Stromal cell of bone marrow (primary cell): ENCODE data around the gene PRF1.

Source experiments
- DNase-seq: peaks from one replicate; pipeline ENCODE4 v3.0.0-alpha.2; 2012; ENCODE audit warnings: low read depth

Gene PRF1

GRCh38 chr10:70576803-70577517 is 25.6 kb downstream of the PRF1 start:
- DNase-seq, result no peak

- DNase-seq, result peak; percentile 41
Observed at GRCh38 chr10:70575874-70576802, 26.4 kb downstream of the PRF1 start.

- no peak for DNase-seq
Observed at GRCh38 chr10:70575486-70575873, 27.1 kb downstream of the PRF1 start.

GRCh38 chr10:70573599-70574506 is 28.7 kb downstream of the PRF1 start:
- no peak for DNase-seq

- no peak for DNase-seq
Observed at GRCh38 chr10:70571636-70572439, 30.7 kb downstream of the PRF1 start.

GRCh38 chr10:70571236-70571635 is 31.3 kb downstream of the PRF1 start:
- no peak for DNase-seq

- no peak for DNase-seq
Observed at GRCh38 chr10:70568781-70569495, 33.6 kb downstream of the PRF1 start.

GRCh38 chr10:70568113-70568512 is 34.4 kb downstream of the PRF1 start:
- no peak for DNase-seq

GRCh38 chr10:70567603-70568002 is 34.9 kb downstream of the PRF1 start:
- no peak for DNase-seq

GRCh38 chr10:70566515-70567290 is 35.8 kb downstream of the PRF1 start:
- no peak for DNase-seq

- DNase-seq, result no peak
Observed at GRCh38 chr10:70565556-70566514, 36.7 kb downstream of the PRF1 start.

GRCh38 chr10:70564901-70565351 is 37.6 kb downstream of the PRF1 start:
- no peak for DNase-seq

GRCh38 chr10:70564113-70564725 is 38.3 kb downstream of the PRF1 start:
- no peak for DNase-seq

GRCh38 chr10:70563230-70563629 is 39.3 kb downstream of the PRF1 start:
- DNase-seq, result no peak

- DNase-seq, result no peak
Observed at GRCh38 chr10:70562036-70562755, 40.3 kb downstream of the PRF1 start.

- DNase-seq, result no peak
Observed at GRCh38 chr10:70561558-70561957, 41.0 kb downstream of the PRF1 start.

- DNase-seq, result no peak
Observed at GRCh38 chr10:70561070-70561469, 41.5 kb downstream of the PRF1 start.
